K562 (cell line): ENCODE measurements around the gene RSPH3. TPM values are rescaled to one million over a fixed set of nuclear protein-coding genes. Genes with fewer than 3 reads are reported as not detected.
A peak's percentile ranks its signal among the peaks of the same experiment; 100 is the strongest.

Experiments used
- CBFA2T2 ChIP-seq: fragments of 450-650 bp; conservative IDR thresholded peaks from 2 replicates; pipeline ENCODE4 v1.6.1; 2017; ENCODE audit warnings: mild to moderate bottlenecking
- HDAC1 ChIP-seq, 2 experiments: fragments of 450-650 bp; IDR thresholded peaks; 2 replicates each; pipeline ENCODE4 v1.6.1; 2016 to 2017; ENCODE audit warnings: inconsistent platforms in 1 of 2, mild to moderate bottlenecking in 1 of 2, moderate library complexity in 1 of 2
- HDAC8 ChIP-seq: fragments of 450-650 bp; IDR thresholded peaks from 2 replicates; pipeline ENCODE4 v1.6.1; 2016; ENCODE audit warnings: mild to moderate bottlenecking, missing genetic modification characterization, moderate library complexity, missing compliant biosample characterization
- MEF2D ChIP-seq: conservative IDR thresholded peaks from 2 replicates; pipeline ENCODE4 v1.6.1; 2016; ENCODE audit warnings: low read depth, missing genetic modification characterization, missing compliant biosample characterization
- MTA1 ChIP-seq: fragments of 450-650 bp; IDR thresholded peaks from 2 replicates; pipeline ENCODE4 v1.6.1; 2017; ENCODE audit warnings: borderline replicate concordance
- PRMT5 ChIP-seq: sonication (generic); formaldehyde crosslinking; IDR thresholded peaks from 2 replicates; pipeline ENCODE4 v1.5.0; 2020; ENCODE audit warnings: missing genetic modification reagents
- SMAD3 ChIP-seq: fragments of 450-650 bp; formaldehyde crosslinking; conservative IDR thresholded peaks from 2 replicates; pipeline ENCODE4 v1.4.0; 2020; ENCODE audit warnings: mild to moderate bottlenecking
- SP1 ChIP-seq: sonication (generic); formaldehyde crosslinking; IDR thresholded peaks from 2 replicates; pipeline ENCODE4 v1.8.1; 2022; ENCODE audit warnings: mild to moderate bottlenecking, missing genetic modification reagents
- TFAM ChIP-seq: fragments of 250-450 bp; sonication (Bioruptor Pico); conservative IDR thresholded peaks from 2 replicates; pipeline ENCODE4 v1.5.0; 2021; ENCODE audit warnings: mild to moderate bottlenecking, moderate library complexity
- U2AF2 ChIP-seq: fragments of 200-400 bp; formaldehyde crosslinking; optimal IDR thresholded peaks from 2 replicates; pipeline ENCODE3; 2017; ENCODE audit warnings: low read depth, mild to moderate bottlenecking, low read length
- XRCC5 ChIP-seq: fragments of 200-400 bp; formaldehyde crosslinking; IDR thresholded peaks from 2 replicates; pipeline ENCODE4 v1.6.1; 2017; ENCODE audit warnings: low read depth, mild to moderate bottlenecking, low read length
- ZBED1 ChIP-seq: IDR thresholded peaks from 2 replicates; pipeline ENCODE4 v1.6.1; 2014
- ZNF134 ChIP-seq: fragments of 250-450 bp; sonication (Bioruptor Pico); conservative IDR thresholded peaks from 2 replicates; pipeline ENCODE4 v1.4.0; 2020
- polyA plus RNA-seq, 8 experiments: library from polyadenylated mRNA; depleted of rRNA in 4 of 8; stranded (reverse) in 5 of 8; unstranded in 3 of 8; fragments of >200 nt; fragmentation: Nextera tagmentation in 2 of 8; fragmentation: Illumina TruSeq in 1 of 8; extraction: Ambion mirVana in 2 of 8; extraction: Trizol in 1 of 8; gene quantifications; 2 replicates each; pipeline versions ENCODE4 v1.2.1 to v1.2.3, GENCODE V29; 2011 to 2014; ENCODE audit warnings: inconsistent platforms in 1 of 8, missing spikeins in 1 of 8
- total RNA-seq, 7 experiments: library from RNA; depleted of rRNA in 6 of 7; stranded (reverse); fragments of >200 nt in 6 of 7; fragmentation: Illumina TruSeq in 2 of 7; extraction: Trizol in 2 of 7; gene quantifications; 2 replicates each; pipeline versions ENCODE4 v1.2.1 to v1.2.3, GENCODE V29; 2011 to 2021; ENCODE audit warnings: low replicate concordance in 1 of 7
- TF ChIP-seq, protein P1 (sequence below): fragments of 450-650 bp; formaldehyde crosslinking; conservative IDR thresholded peaks from 2 replicates; pipeline ENCODE4 v1.4.0; 2022; ENCODE audit warnings: mild to moderate bottlenecking, missing genetic modification characterization
- TF ChIP-seq, protein P2 (sequence below): sonication (generic); formaldehyde crosslinking; IDR thresholded peaks from 2 replicates; pipeline ENCODE4 v1.8.0; 2023; ENCODE audit warnings: mild to moderate bottlenecking, missing genetic modification reagents
- TF ChIP-seq, protein P3 (sequence below): fragments of 250-450 bp; sonication (Bioruptor Pico); IDR thresholded peaks from 2 replicates; pipeline ENCODE4 v1.5.0; 2022; ENCODE audit warnings: mild to moderate bottlenecking
- TF ChIP-seq, protein P4 (sequence below): fragments of 450-650 bp; formaldehyde crosslinking; IDR thresholded peaks from 2 replicates; pipeline ENCODE4 v1.4.0; 2022; ENCODE audit warnings: missing genetic modification characterization
- TF ChIP-seq, protein P5 (sequence below): conservative IDR thresholded peaks from 2 replicates; pipeline ENCODE4 v1.6.1; 2011; ENCODE audit warnings: low read depth, mild to moderate bottlenecking, low read length; ENCODE audit not compliant: control insufficient read depth

RSPH3 gene
- total and polyA plus RNA-seq, 9 of the 15 experiments (the other 6 are each of a cell fraction or from before 2014, with no cell fraction given) = 0.52 to 2.9 (median 1.5) TPM

DNA sequence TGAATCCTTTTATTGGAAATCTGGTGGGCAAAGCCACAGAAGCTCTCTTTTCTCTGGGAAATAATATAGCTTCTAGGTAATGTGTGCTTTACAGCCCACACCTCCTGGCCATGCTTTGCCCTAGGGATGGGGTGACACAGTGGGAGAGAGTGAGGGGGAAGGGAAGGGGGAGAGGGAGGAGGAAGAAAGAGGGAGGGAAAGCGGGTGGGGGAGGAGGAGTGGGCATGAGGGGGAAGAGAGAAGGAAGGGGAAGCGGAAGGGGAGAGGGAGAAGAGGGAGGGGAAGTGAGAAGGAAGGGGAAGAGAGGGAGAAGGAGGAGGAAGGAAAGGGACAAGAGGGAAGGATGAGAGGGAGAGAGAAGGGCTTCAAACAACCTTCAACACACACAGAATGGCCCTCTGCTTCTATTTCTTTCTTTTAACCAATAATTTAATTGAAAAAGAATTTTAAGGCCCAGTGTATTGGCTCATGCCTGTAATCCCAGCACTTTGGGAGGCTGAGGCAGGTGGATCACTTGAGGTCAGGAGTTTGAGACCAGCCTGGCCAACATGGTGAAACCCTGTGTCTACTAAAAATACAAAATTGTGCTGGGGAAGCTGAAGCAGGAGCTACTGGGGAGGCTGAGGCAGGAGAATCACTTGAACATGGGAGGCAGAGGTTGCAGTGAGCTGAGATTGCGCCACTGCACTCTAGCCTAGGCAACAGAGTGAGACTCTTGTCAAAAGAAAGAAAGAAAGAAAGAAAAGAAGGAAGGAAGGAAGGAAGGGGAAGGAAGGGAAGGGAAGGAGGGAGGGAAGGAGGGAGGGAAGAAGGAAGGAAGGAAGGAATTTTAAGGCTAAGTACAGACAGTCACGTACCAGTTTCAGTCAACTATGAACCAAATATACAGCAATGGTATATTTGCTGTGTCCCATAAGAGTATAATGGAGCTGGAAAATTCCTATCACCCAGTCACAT, 75.2 kb downstream of the RSPH3 start (continued):
- TF ChIP-seq, protein P1, sequence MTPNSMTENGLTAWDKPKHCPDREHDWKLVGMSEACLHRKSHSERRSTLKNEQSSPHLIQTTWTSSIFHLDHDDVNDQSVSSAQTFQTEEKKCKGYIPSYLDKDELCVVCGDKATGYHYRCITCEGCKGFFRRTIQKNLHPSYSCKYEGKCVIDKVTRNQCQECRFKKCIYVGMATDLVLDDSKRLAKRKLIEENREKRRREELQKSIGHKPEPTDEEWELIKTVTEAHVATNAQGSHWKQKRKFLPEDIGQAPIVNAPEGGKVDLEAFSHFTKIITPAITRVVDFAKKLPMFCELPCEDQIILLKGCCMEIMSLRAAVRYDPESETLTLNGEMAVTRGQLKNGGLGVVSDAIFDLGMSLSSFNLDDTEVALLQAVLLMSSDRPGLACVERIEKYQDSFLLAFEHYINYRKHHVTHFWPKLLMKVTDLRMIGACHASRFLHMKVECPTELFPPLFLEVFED (CRISPR knock-in tag) = no peak
- TF ChIP-seq MTA1 = 0 out of 2 replicates have a peak, but pooled peaks have one; percentile 26
- TF ChIP-seq, protein P2, sequence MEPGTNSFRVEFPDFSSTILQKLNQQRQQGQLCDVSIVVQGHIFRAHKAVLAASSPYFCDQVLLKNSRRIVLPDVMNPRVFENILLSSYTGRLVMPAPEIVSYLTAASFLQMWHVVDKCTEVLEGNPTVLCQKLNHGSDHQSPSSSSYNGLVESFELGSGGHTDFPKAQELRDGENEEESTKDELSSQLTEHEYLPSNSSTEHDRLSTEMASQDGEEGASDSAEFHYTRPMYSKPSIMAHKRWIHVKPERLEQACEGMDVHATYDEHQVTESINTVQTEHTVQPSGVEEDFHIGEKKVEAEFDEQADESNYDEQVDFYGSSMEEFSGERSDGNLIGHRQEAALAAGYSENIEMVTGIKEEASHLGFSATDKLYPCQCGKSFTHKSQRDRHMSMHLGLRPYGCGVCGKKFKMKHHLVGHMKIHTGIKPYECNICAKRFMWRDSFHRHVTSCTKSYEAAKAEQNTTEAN (CRISPR knock-in tag) = no peak
- TF ChIP-seq CBFA2T2 = no peak
- no peak for TF ChIP-seq ZBED1
- TF ChIP-seq U2AF2 = no peak
- TF ChIP-seq HDAC1 (IDR thresholded peaks at IDR 0.05) = peak in 1 of 2 experiments; percentile 9; a peak in 1 of 4 replicates
- 0 out of 2 replicates have a peak, but pooled peaks have one; percentile 9 for TF ChIP-seq MEF2D
- TF ChIP-seq, protein P3, sequence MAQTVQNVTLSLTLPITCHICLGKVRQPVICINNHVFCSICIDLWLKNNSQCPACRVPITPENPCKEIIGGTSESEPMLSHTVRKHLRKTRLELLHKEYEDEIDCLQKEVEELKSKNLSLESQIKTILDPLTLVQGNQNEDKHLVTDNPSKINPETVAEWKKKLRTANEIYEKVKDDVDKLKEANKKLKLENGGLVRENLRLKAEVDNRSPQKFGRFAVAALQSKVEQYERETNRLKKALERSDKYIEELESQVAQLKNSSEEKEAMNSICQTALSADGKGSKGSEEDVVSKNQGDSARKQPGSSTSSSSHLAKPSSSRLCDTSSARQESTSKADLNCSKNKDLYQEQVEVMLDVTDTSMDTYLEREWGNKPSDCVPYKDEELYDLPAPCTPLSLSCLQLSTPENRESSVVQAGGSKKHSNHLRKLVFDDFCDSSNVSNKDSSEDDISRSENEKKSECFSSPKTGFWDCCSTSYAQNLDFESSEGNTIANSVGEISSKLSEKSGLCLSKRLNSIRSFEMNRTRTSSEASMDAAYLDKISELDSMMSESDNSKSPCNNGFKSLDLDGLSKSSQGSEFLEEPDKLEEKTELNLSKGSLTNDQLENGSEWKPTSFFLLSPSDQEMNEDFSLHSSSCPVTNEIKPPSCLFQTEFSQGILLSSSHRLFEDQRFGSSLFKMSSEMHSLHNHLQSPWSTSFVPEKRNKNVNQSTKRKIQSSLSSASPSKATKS (CRISPR knock-in tag) = no peak
- TF ChIP-seq XRCC5 = no peak
- TF ChIP-seq ZNF134 (CRISPR knock-in tag) = no peak
- TF ChIP-seq SP1 = no peak
- TF ChIP-seq HDAC8 (tag) = no peak
- TF ChIP-seq, protein P4, sequence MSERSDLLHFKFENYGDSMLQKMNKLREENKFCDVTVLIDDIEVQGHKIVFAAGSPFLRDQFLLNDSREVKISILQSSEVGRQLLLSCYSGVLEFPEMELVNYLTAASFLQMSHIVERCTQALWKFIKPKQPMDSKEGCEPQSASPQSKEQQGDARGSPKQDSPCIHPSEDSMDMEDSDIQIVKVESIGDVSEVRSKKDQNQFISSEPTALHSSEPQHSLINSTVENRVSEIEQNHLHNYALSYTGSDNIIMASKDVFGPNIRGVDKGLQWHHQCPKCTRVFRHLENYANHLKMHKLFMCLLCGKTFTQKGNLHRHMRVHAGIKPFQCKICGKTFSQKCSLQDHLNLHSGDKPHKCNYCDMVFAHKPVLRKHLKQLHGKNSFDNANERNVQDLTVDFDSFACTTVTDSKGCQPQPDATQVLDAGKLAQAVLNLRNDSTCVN (CRISPR knock-in tag) = peak; percentile 63; the same call in 1 of the 2 replicates
- TF ChIP-seq SMAD3 (CRISPR knock-in tag) = no peak
- no peak for TF ChIP-seq PRMT5 (CRISPR knock-in tag)
- TF ChIP-seq, protein P5, sequence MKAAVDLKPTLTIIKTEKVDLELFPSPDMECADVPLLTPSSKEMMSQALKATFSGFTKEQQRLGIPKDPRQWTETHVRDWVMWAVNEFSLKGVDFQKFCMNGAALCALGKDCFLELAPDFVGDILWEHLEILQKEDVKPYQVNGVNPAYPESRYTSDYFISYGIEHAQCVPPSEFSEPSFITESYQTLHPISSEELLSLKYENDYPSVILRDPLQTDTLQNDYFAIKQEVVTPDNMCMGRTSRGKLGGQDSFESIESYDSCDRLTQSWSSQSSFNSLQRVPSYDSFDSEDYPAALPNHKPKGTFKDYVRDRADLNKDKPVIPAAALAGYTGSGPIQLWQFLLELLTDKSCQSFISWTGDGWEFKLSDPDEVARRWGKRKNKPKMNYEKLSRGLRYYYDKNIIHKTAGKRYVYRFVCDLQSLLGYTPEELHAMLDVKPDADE = no peak
- no peak for TF ChIP-seq TFAM (CRISPR knock-in tag)
